ENCODE data around the gene CREB3L1.

The CREB3L1 gene, protein sequence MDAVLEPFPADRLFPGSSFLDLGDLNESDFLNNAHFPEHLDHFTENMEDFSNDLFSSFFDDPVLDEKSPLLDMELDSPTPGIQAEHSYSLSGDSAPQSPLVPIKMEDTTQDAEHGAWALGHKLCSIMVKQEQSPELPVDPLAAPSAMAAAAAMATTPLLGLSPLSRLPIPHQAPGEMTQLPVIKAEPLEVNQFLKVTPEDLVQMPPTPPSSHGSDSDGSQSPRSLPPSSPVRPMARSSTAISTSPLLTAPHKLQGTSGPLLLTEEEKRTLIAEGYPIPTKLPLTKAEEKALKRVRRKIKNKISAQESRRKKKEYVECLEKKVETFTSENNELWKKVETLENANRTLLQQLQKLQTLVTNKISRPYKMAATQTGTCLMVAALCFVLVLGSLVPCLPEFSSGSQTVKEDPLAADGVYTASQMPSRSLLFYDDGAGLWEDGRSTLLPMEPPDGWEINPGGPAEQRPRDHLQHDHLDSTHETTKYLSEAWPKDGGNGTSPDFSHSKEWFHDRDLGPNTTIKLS

DNA sequence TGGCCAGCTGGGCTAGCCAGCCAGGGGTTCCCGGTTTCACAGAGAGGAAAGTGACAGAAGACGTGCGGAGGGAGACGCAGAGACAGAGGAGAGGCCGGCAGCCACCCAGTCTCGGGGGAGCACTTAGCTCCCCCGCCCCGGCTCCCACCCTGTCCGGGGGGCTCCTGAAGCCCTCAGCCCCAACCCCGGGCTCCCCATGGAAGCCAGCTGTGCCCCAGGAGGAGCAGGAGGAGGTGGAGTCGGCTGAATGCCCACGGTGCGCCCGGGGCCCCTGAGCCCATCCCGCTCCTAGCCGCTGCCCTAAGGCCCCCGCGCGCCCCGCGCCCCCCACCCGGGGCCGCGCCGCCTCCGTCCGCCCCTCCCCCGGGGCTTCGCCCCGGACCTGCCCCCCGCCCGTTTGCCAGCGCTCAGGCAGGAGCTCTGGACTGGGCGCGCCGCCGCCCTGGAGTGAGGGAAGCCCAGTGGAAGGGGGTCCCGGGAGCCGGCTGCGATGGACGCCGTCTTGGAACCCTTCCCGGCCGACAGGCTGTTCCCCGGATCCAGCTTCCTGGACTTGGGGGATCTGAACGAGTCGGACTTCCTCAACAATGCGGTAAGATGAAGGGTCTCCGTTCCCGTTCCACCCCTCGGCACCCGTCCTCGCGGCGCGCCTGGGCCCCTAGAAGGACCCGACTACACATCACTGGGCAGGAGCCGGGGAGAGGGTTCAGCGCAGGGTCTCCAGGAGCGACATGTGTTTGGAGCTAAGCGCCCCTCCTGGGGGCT, at the start of gene CREB3L1:
Gene CREB3L1, plus strand, starts transcription at position 41 of the 765 bp plus-strand sequence. Its CDS starts 450 bp downstream, at position 491.
- DNase-seq (ENCODE audit: low read depth): no peak
- TF ChIP-seq, protein P1, sequence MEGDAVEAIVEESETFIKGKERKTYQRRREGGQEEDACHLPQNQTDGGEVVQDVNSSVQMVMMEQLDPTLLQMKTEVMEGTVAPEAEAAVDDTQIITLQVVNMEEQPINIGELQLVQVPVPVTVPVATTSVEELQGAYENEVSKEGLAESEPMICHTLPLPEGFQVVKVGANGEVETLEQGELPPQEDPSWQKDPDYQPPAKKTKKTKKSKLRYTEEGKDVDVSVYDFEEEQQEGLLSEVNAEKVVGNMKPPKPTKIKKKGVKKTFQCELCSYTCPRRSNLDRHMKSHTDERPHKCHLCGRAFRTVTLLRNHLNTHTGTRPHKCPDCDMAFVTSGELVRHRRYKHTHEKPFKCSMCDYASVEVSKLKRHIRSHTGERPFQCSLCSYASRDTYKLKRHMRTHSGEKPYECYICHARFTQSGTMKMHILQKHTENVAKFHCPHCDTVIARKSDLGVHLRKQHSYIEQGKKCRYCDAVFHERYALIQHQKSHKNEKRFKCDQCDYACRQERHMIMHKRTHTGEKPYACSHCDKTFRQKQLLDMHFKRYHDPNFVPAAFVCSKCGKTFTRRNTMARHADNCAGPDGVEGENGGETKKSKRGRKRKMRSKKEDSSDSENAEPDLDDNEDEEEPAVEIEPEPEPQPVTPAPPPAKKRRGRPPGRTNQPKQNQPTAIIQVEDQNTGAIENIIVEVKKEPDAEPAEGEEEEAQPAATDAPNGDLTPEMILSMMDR (conservative IDR thresholded peaks at IDR 0.05; ENCODE audit: low read depth, low read length): no peak
- H3K4me3 ChIP-seq (ENCODE audit: low read length): peak within 1 kb of the TSS; percentile 90

DNA sequence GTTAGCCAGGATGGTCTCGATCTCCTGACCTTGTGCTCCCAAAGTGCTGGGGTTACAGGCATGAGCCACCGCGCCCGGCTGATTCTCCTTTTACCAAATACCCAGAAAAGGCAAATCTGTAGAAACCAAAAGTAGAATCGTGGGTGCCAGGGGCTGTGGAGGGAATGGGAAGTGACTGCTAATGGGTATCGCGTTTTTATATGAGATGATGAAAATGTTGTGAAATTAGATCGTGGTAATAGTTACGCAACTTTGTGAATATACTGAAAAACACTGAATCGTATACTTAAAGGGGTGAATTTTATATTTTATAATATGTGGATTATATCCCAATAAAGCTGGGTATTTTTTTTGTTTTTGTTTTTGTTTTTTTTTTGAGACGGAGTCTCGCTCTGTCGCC, 48.2 kb upstream of the CREB3L1 start:
- no peak for DNase-seq (ENCODE audit: low read depth)
- TF ChIP-seq, protein P1 (conservative IDR thresholded peaks at IDR 0.05; ENCODE audit: low read depth, low read length): no peak
- H3K4me3 ChIP-seq (ENCODE audit: low read length): no peak overlapping the region

DNA sequence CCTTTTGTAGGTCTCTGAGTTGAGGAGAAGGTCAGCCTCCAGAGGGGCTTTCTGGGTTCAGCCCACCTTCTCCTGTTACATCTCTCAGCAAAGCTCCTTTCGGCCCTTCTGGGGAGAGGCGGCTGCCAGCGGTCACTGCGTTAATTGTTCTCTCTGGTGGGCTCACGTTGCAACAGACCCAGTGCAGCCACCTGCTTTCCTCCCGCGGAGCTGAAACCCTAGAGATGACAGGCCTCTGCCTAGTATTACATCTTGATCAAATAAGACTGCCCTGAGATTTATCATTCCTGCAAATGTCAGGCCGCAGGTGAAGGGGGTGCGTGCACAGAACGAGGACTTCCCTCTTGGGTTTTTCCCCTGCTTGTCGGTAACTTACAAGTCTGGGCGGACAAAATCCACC, 43.2 kb upstream of the CREB3L1 start:
- TF ChIP-seq, protein P1 (conservative IDR thresholded peaks at IDR 0.05; ENCODE audit: low read depth, low read length): no peak
- H3K4me3 ChIP-seq (ENCODE audit: low read length): no peak overlapping the region
- no peak for DNase-seq (ENCODE audit: low read depth)

DNA sequence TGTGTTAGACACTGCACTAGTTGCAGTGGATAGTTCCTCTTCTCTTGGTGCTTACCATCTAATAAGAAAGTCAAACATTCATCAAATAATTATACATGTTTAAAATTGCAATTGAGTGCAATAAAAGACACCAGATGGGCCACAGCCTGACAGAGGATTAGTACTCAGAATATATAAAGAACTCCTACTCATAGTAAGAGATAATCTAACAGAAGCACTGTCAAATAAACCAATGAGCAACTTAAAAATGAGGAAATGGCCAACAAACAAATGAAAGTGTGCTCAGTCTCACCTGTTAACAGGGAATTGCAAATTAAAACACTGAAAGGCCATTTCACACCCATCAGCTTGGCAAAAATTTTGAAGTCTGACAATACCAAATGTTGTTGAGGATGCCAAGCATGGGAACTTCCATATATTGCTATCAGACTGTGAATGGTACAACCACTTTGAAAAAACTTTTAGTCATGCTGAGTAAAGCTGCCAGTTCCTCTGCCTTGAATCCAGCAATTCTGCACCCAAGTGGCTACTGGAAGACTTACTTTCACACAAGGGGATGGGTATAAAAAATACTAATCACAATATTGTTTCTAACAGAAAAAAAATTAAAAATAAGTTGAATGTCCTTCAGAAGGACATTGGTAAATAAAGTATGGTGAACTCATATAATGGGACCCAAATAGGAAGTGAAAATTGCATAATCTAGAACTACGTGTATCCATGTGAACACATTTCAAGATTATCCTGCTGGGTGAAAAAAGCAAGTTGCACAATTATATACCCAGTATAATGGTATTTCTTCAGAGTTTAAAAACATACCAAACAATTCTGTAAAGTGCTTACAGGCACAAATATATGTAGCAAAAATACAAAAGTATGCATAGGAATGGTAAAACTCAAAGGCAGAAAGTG, 41.4 kb upstream of the CREB3L1 start:
- no peak overlapping the region for H3K4me3 ChIP-seq (ENCODE audit: low read length)
- TF ChIP-seq, protein P1 (conservative IDR thresholded peaks at IDR 0.05; ENCODE audit: low read depth, low read length): no peak
- no peak for DNase-seq (ENCODE audit: low read depth)

DNA sequence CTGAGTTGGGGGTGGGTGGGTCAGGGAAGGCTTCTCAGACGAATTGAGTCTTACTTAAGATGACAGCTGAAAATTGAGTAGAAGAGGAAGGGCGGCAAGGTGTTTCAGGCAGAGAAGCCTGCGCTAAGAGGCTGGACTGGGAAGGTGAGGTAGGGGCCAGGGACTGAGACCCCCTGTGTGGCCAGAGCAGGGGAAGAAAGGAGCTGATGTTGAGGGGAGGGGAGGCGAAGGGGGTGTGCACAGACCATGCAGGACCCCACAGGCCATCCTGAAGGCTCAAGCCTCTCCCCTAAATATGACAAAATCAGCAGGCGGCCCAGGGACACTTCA, 40.6 kb upstream of the CREB3L1 start:
- TF ChIP-seq, protein P1 (conservative IDR thresholded peaks at IDR 0.05; ENCODE audit: low read depth, low read length): no peak
- no peak for DNase-seq (ENCODE audit: low read depth)
- no peak overlapping the region for H3K4me3 ChIP-seq (ENCODE audit: low read length)

DNA sequence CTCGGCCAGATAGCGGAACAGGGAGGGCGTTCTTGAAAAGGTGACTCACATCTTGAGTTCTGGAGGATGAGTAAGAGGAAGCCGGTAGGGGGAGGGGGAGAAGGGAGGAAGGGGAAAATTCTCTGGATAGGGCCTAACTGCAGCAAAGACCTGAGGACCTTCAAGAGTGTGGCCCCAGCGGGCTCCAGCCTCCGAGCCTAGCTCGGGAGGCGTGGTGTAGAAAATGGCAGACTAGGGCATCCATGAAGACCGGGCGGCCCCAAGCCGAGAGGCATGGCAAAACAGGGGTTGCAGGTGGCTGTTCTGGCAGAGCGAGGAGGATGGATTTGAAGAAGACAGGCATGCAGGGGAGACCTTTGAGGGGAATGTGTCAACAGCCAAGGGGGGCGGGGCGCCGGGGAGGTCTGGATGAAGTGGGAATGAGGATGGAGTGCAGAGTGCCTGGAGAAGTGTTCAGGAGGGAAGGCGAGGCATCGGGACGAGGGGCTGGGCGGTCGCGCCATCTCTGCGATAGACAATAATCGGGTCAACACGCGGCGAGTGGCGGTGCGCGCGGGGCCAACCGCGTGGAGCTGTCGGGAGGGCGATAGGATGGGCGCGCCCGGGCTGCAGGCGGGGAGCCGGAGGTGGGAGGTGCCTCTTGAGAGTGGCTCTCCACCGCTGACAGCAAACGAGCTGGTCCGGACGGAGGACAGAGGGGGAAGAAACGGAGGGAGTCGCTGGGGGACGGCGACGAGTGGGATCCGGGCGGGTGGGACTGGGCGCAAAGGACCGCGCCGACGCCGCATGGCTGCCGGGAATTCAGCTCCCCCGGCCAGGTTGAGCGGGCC, 40.0 kb upstream of the CREB3L1 start:
- no peak for DNase-seq (ENCODE audit: low read depth)
- H3K4me3 ChIP-seq (ENCODE audit: low read length): peak overlapping the region; percentile 41
- TF ChIP-seq, protein P1 (conservative IDR thresholded peaks at IDR 0.05; ENCODE audit: low read depth, low read length): no peak

All from retinal pigment epithelial cell (primary cell).